Liver (tissue), 9 donors: ENCODE data around the gene ATF4. TPM values are rescaled to one million over a fixed set of nuclear protein-coding genes. Genes with fewer than 3 reads are reported as not detected.

ENCODE experiments used
- DNase-seq: peaks from one replicate; pipeline ENCODE4 v3.0.0-alpha.2; 2017; ENCODE audit warnings: low spot score
- H3K27ac ChIP-seq, 2 donors: one replicate each; pipeline ENCODE4 v1.7.0; 2013; ENCODE audit warnings: inconsistent platforms in 2 of 2, low read length in 2 of 2, control low read depth in 1 of 2, low read depth in 1 of 2, mild to moderate bottlenecking in 1 of 2
- H3K27me3 ChIP-seq, 4 donors: one replicate each; pipeline versions ENCODE4 v1.6.1 to v1.7.0; 2013; ENCODE audit warnings: low read length in 3 of 4, inconsistent platforms in 1 of 4, mild to moderate bottlenecking in 1 of 4, moderate library complexity in 1 of 4; ENCODE audit not compliant: control insufficient read depth in 4 of 4, insufficient read depth in 4 of 4
- H3K36me3 ChIP-seq, 4 donors: one replicate each; pipeline versions ENCODE4 v1.6.1 to v1.7.0; 2013; ENCODE audit warnings: low read length in 3 of 4, mild to moderate bottlenecking in 3 of 4, low read depth in 1 of 4, moderate library complexity in 1 of 4; ENCODE audit not compliant: control insufficient read depth in 4 of 4, insufficient read depth in 3 of 4
- H3K4me1 ChIP-seq, 4 donors: one replicate each; pipeline versions ENCODE4 v1.6.1 to v1.7.0; 2013; ENCODE audit warnings: low read length in 3 of 4, mild to moderate bottlenecking in 3 of 4, moderate library complexity in 1 of 4; ENCODE audit not compliant: control insufficient read depth in 4 of 4, insufficient read depth in 4 of 4
- H3K4me3 ChIP-seq, 3 donors: one replicate each; pipeline versions ENCODE4 v1.6.1 to v1.7.0; 2013; ENCODE audit warnings: low read length in 3 of 3, control low read depth in 1 of 3, low read depth in 1 of 3, mild to moderate bottlenecking in 1 of 3
- H3K9ac ChIP-seq, 2 donors: one replicate each; pipeline ENCODE4 v1.7.0; 2013; ENCODE audit warnings: low read length in 2 of 2, mild to moderate bottlenecking in 2 of 2, moderate library complexity in 2 of 2, control low read depth in 1 of 2, low read depth in 1 of 2
- H3K9me3 ChIP-seq, 4 donors: one replicate each; pipeline versions ENCODE4 v1.6.1 to v1.7.0; 2013; ENCODE audit warnings: low read length in 3 of 4; ENCODE audit not compliant: control insufficient read depth in 4 of 4
- ATF3 ChIP-seq: IDR thresholded peaks from 2 replicates; pipeline ENCODE4 v1.6.1; 2016; ENCODE audit warnings: antibody characterized with exemption
- CTCF ChIP-seq: fragments of 150-350 bp; IDR thresholded peaks from 2 replicates; pipeline ENCODE4 v1.5.1; 2017; ENCODE audit warnings: improper control_type of control experiment, low read depth, low read length; ENCODE audit not compliant: missing input control
- EGR1 ChIP-seq, 2 donors: IDR thresholded peaks; 2 replicates each; pipeline ENCODE4 v1.6.1; 2016 to 2018; ENCODE audit warnings: antibody characterized with exemption in 2 of 2, low read depth in 2 of 2
- FOXA1 ChIP-seq: IDR thresholded peaks from 2 replicates; pipeline ENCODE4 v1.6.1; 2016; ENCODE audit warnings: antibody characterized with exemption
- FOXA2 ChIP-seq: IDR thresholded peaks from 2 replicates; pipeline ENCODE4 v1.6.1; 2016; ENCODE audit warnings: antibody characterized with exemption
- GABPA ChIP-seq, 2 donors: IDR thresholded peaks in 1 of 2; conservative IDR thresholded peaks in 1 of 2; 2 replicates each; pipeline ENCODE4 v1.6.1; 2016; ENCODE audit warnings: antibody characterized with exemption in 2 of 2, mild to moderate bottlenecking in 1 of 2, moderate library complexity in 1 of 2
- HNF4A ChIP-seq, 2 donors: conservative IDR thresholded peaks; 2 replicates each; pipeline ENCODE4 v1.6.1; 2016; ENCODE audit warnings: antibody characterized with exemption in 2 of 2, mild to moderate bottlenecking in 2 of 2
- HNF4G ChIP-seq: IDR thresholded peaks from 2 replicates; pipeline ENCODE4 v1.6.1; 2016; ENCODE audit warnings: antibody characterized with exemption
- JUND ChIP-seq, 2 donors: IDR thresholded peaks; 2 replicates each; pipeline ENCODE4 v1.6.1; 2016; ENCODE audit warnings: antibody characterized with exemption in 2 of 2
- MAX ChIP-seq: IDR thresholded peaks from 2 replicates; pipeline ENCODE4 v1.6.1; 2016; ENCODE audit warnings: antibody characterized with exemption
- NR2F2 ChIP-seq: IDR thresholded peaks from 2 replicates; pipeline ENCODE4 v1.6.1; 2016; ENCODE audit warnings: antibody characterized with exemption
- RAD21 ChIP-seq, 2 donors: IDR thresholded peaks; 2 replicates each; pipeline ENCODE4 v1.6.1; 2016; ENCODE audit warnings: antibody characterized with exemption in 2 of 2, mild to moderate bottlenecking in 2 of 2
- REST ChIP-seq: IDR thresholded peaks from 2 replicates; pipeline ENCODE4 v1.6.1; 2016; ENCODE audit warnings: antibody characterized with exemption, mild to moderate bottlenecking
- RXRA ChIP-seq, 2 donors: IDR thresholded peaks; 2 replicates each; pipeline ENCODE4 v1.6.1; 2017 to 2018; ENCODE audit warnings: antibody characterized with exemption in 2 of 2, mild to moderate bottlenecking in 1 of 2
- SP1 ChIP-seq: IDR thresholded peaks from 2 replicates; pipeline ENCODE4 v1.6.1; 2018; ENCODE audit warnings: antibody characterized with exemption, mild to moderate bottlenecking
- TAF1 ChIP-seq: conservative IDR thresholded peaks from 2 replicates; pipeline ENCODE4 v1.6.1; 2016; ENCODE audit warnings: antibody characterized with exemption, mild to moderate bottlenecking
- YY1 ChIP-seq: IDR thresholded peaks from 2 replicates; pipeline ENCODE4 v1.6.1; 2016; ENCODE audit warnings: antibody characterized with exemption, mild to moderate bottlenecking
- ZBTB33 ChIP-seq: IDR thresholded peaks from 2 replicates; pipeline ENCODE4 v1.6.1; 2016; ENCODE audit warnings: antibody characterized with exemption
- WGBS: extraction: QIAGEN DNeasy Blood & Tissue Kit; methylation state at CpG from one replicate; pipeline ENCODE4 v1.1.7; 2013; 5-methylcytosine and 5-hydroxymethylcytosine counted together
- polyA plus RNA-seq, 2 donors: library from polyadenylated mRNA; stranded (reverse) in 1 of 2; unstranded in 1 of 2; fragments of 200-250 nt in 1 of 2; fragments of >200 nt in 1 of 2; fragmentation: Nextera tagmentation in 1 of 2; extraction: Ambion mirVana in 1 of 2; gene quantifications; one replicate each; pipeline versions ENCODE4 v1.2.1 to v1.2.3, GENCODE V29; 2013 to 2015
- total RNA-seq, 2 donors: library from RNA; depleted of rRNA; stranded (reverse); fragments of >200 nt; gene quantifications; one replicate each; pipeline ENCODE4 v1.2.3, GENCODE V29; 2014
- donor health status: healthy.
- donor health status: healthy.
- donor health status: healthy.
- donor health status: healthy.
- donor health status: healthy.

Gene ATF4
- total and polyA plus RNA-seq, 4 donors: 112 to 211 (median 169) TPM

GRCh38 chr22:39526736-39527171, 6.4 kb downstream of the ATF4 start:
- WGBS: 89% methylated on average over 4 of the region's 4 CpGs
- H3K36me3 ChIP-seq: peaks cover 6 to 24% (median 21%) of the 10 kb centered on the region in 4 donors
- DNase-seq: no peak
- H3K27me3 ChIP-seq: no peaks in the 10 kb centered on the region
- no peak overlapping the region for H3K9ac ChIP-seq
- TF ChIP-seq JUND (IDR thresholded peaks at IDR 0.05) (no peak), RXRA (IDR thresholded peaks at IDR 0.05) (no peak), MAX (no peak), ZBTB33 (no peak), FOXA2 (no peak), REST (no peak), HNF4A (conservative IDR thresholded peaks at IDR 0.05) (no peak), YY1 (no peak), FOXA1 (no peak), CTCF (no peak), HNF4G (no peak), GABPA (IDR thresholded peaks at IDR 0.05 in 1 of 2, conservative IDR thresholded peaks at IDR 0.05 in 1 of 2) (no peak), TAF1 (no peak), NR2F2 (no peak), ATF3 (no peak), SP1 (no peak), EGR1 (IDR thresholded peaks at IDR 0.05; ENCODE audit: low read depth in 2 of 2) (no peak), RAD21 (IDR thresholded peaks at IDR 0.05) (no peak)
- H3K9me3 ChIP-seq: no peaks in the 10 kb centered on the region
- H3K27ac ChIP-seq: peak overlapping the region in 1 of 2 donors; percentile 16
- no peak overlapping the region for H3K4me3 ChIP-seq
- peaks cover 18 to 77% (median 63%) of the 10 kb centered on the region in 4 donors for H3K4me1 ChIP-seq
